ENCODE data around the gene WARS2. TPM values are rescaled to one million over a fixed set of nuclear protein-coding genes. Genes with fewer than 3 reads are reported as not detected.

The WARS2 gene
- total RNA-seq, 4 donors from 2014 or later, result 8.9 to 22.1 (median 12.8) TPM

- TF ChIP-seq CTCF (IDR thresholded peaks at IDR 0.05), result peak in 3 of 6 experiments; percentile 3 to 35 (median 10)
- TF ChIP-seq POLR2A (IDR thresholded peaks at IDR 0.05), result no peak
- H3K4me1 ChIP-seq, result peaks cover 3 to 51% (median 9%) of the 10 kb centered on the region in 3 donors
- intact Hi-C loops (cut with DNase I), result no loop called here
- no peak for DNase-seq
- H3K9me3 ChIP-seq, result no peaks in the 10 kb centered on the region
- H3K27me3 ChIP-seq, result no peaks in the 10 kb centered on the region
- H3K4me3 ChIP-seq, result peak overlapping the region; percentile 34 to 71 (median 68)
- H3K27ac ChIP-seq, result peak overlapping the region; percentile 90 to 98 (median 96)
- 47 to 56% methylated on average over 11 of the region's 11 CpGs for WGBS, 2 donors
- H3K36me3 ChIP-seq, result peaks cover 0 to 4% (median 0%) of the 10 kb centered on the region in 3 donors
Observed at GRCh38 chr1:119141020-119141424, 569 bp upstream of the WARS2 start.

DNA sequence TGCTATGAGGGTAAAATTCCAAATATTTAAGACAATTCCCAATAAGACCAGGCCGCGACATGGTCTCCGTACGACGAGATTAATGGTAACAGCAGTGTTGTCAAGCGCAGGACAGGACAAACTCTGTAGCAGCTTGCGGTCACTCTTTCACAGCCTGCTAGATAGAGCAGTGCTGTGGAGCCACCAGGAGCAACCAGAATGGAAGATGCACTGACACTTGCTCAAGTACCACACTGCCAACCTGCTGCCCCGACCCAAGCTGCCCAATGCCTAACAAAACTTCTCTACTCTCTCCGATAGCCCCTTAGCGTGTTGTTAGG lies 636 bp downstream of the WARS2 start:
- no peaks in the 10 kb centered on the region for H3K9me3 ChIP-seq
- no peak for TF ChIP-seq POLR2A (IDR thresholded peaks at IDR 0.05)
- no peak for TF ChIP-seq CTCF (IDR thresholded peaks at IDR 0.05)
- DNase-seq, result no peak
- peaks cover 3 to 55% (median 9%) of the 10 kb centered on the region in 3 donors for H3K4me1 ChIP-seq
- no peaks in the 10 kb centered on the region for H3K27me3 ChIP-seq
- intact Hi-C loops (cut with DNase I), result no loop called here
- 2 to 7% methylated on average over 9 to 10 of the region's 10 CpGs for WGBS, 2 donors
- H3K4me3 ChIP-seq, result peak overlapping the region; percentile 34 to 71 (median 68)
- peaks cover 0 to 4% (median 0%) of the 10 kb centered on the region in 3 donors for H3K36me3 ChIP-seq
- H3K27ac ChIP-seq, result peak overlapping the region; percentile 90 to 98 (median 96)

GRCh38 chr1:119139403-119139802 lies 1.1 kb downstream of the WARS2 start:
- peaks cover 3 to 55% (median 9%) of the 10 kb centered on the region in 3 donors for H3K4me1 ChIP-seq
- H3K27me3 ChIP-seq, result no peaks in the 10 kb centered on the region
- no peaks in the 10 kb centered on the region for H3K36me3 ChIP-seq
- peak overlapping the region; percentile 90 to 98 (median 96) for H3K27ac ChIP-seq
- peak overlapping the region; percentile 34 to 71 (median 68) for H3K4me3 ChIP-seq
- no peak for TF ChIP-seq CTCF (IDR thresholded peaks at IDR 0.05)
- TF ChIP-seq POLR2A (IDR thresholded peaks at IDR 0.05), result no peak
- 21 to 31% methylated on average over 5 of the region's 5 CpGs for WGBS, 2 donors
- no peaks in the 10 kb centered on the region for H3K9me3 ChIP-seq
- intact Hi-C loops (cut with DNase I), result no loop called here
- no peak for DNase-seq

GRCh38 chr1:119136401-119136800 lies 4.1 kb downstream of the WARS2 start:
- WGBS, 2 donors, result 35 to 41% methylated on average over 3 of the region's 3 CpGs
- intact Hi-C loops (cut with DNase I), result no loop called here
- no peak overlapping the region for H3K27ac ChIP-seq
- no peaks in the 10 kb centered on the region for H3K9me3 ChIP-seq
- no peaks in the 10 kb centered on the region for H3K27me3 ChIP-seq
- H3K36me3 ChIP-seq, result peaks cover 0 to 4% (median 0%) of the 10 kb centered on the region in 3 donors
- no peak overlapping the region for H3K4me3 ChIP-seq
- TF ChIP-seq POLR2A (IDR thresholded peaks at IDR 0.05), result no peak
- TF ChIP-seq CTCF (IDR thresholded peaks at IDR 0.05), result no peak
- peaks cover 3 to 36% (median 8%) of the 10 kb centered on the region in 3 donors for H3K4me1 ChIP-seq
- DNase-seq, result no peak

DNA sequence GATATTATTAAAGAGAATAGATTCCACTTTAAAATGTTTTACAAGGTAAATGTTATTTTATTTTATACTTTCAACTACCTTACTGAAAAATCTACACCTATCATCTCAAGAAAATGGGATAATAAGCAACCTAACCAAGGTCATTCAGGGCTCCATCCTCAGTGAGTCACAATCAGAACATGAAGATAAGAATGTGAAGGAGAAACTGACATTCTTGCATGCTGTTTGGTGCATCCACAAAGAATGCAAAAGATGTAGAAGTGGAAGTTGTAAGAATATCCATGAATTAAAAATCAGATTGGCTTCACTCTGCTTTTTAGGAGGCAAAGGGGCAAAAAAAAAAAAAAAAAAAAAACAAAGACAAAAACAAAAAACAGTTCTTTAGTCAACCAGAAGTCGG lies 6.5 kb downstream of the WARS2 start:
- Histone ChIP-seq H3K4me3 (no peak overlapping the region), H3K27ac (no peak overlapping the region), H3K36me3 (peaks cover 0 to 4% (median 0%) of the 10 kb centered on the region in 3 donors), H3K9me3 (no peaks in the 10 kb centered on the region), H3K27me3 (no peaks in the 10 kb centered on the region), H3K4me1 (peaks cover 0 to 18% (median 0%) of the 10 kb centered on the region in 3 donors)
- WGBS, 2 donors, result 95 to 96% methylated on average over 1 of the region's 1 CpG
- no peak for TF ChIP-seq CTCF (IDR thresholded peaks at IDR 0.05)
- no peak for TF ChIP-seq POLR2A (IDR thresholded peaks at IDR 0.05)
- intact Hi-C loops (cut with DNase I), result no loop called here
- no peak for DNase-seq

Data from esophagus squamous epithelium (tissue), 5 donors.